Thoracic aorta (tissue), 2 donors: ENCODE measurements around the gene COPG2. TPM values are rescaled to one million over a fixed set of nuclear protein-coding genes. Genes with fewer than 3 reads are reported as not detected.
"Not testable (repeated sequence)": the region's sequence is repeated elsewhere in the genome, so short reads cannot be mapped to it uniquely, and the experiment has no call there.

Experiments used
- ATAC-seq: fragments of 150-250 bp; one replicate; pipeline ENCODE4 v1.8.0; 2017; ENCODE audit warnings: low read depth; ENCODE audit not compliant: insufficient number of reproducible peaks, low FRiP score
- DNase-seq: peaks from one replicate; pipeline ENCODE4 v3.0.0-alpha.2; 2020; ENCODE audit warnings: low spot score
- H3K27ac ChIP-seq, 2 donors: fragments of 200-600 bp; sonication (generic); 1 replicate in 1 of 2; 2 replicates in 1 of 2; pipeline ENCODE4 v1.5.1; 2016; ENCODE audit warnings: mild to moderate bottlenecking in 2 of 2, moderate library complexity in 2 of 2
- H3K27me3 ChIP-seq: fragments of 200-600 bp; sonication (generic); replicated peaks from 2 replicates; pipeline ENCODE4 v1.6.0; 2016; ENCODE audit warnings: mild to moderate bottlenecking; ENCODE audit not compliant: insufficient read depth
- H3K36me3 ChIP-seq: fragments of 200-600 bp; sonication (generic); one replicate; pipeline ENCODE4 v1.5.1; 2016
- H3K4me1 ChIP-seq, 2 donors: fragments of 200-600 bp; sonication (generic); 1 replicate in 1 of 2; 2 replicates in 1 of 2; pipeline versions ENCODE4 v1.5.1 to v1.6.0; 2016; ENCODE audit warnings: low read depth in 2 of 2, mild to moderate bottlenecking in 1 of 2; ENCODE audit not compliant: control insufficient read depth in 1 of 2
- H3K4me3 ChIP-seq: fragments of 200-600 bp; sonication (generic); 2 replicates; pipeline ENCODE4 v1.5.1; 2016; ENCODE audit warnings: mild to moderate bottlenecking
- H3K9me3 ChIP-seq: fragments of 200-600 bp; sonication (generic); 2 replicates; pipeline ENCODE4 v1.5.1; 2016
- CTCF ChIP-seq: fragments of 200-600 bp; sonication (generic); IDR thresholded peaks from one replicate; pipeline ENCODE4 v1.5.1; 2019; ENCODE audit warnings: antibody characterized with exemption
- total RNA-seq, 2 donors: library from RNA; depleted of rRNA; stranded (reverse); fragments of >200 nt; gene quantifications; one replicate each; pipeline versions ENCODE4 v1.1.0 to v1.2.3, GENCODE V29; 2016

COPG2 gene
- total RNA-seq, 2 donors from 2014 or later = 8.8 to 9.5 TPM

- Histone ChIP-seq H3K27ac (no peak overlapping the region), H3K4me1 (no peaks in the 10 kb centered on the region), H3K36me3 (no peaks in the 10 kb centered on the region), H3K27me3 (no peaks in the 10 kb centered on the region), H3K9me3 (no peaks in the 10 kb centered on the region), H3K4me3 (no peak overlapping the region)
- no peak for TF ChIP-seq CTCF
- no peak for DNase-seq
- no peak for ATAC-seq
These were observed 115.0 kb downstream of the COPG2 start for GRCh38 chr7:130553398-130554029.

GRCh38 chr7:130544356-130544755, 124.2 kb downstream of the COPG2 start:
- H3K36me3 ChIP-seq = no peaks in the 10 kb centered on the region
- no peak for ATAC-seq
- TF ChIP-seq CTCF = no peak

GRCh38 chr7:130543487-130544010, 125.0 kb downstream of the COPG2 start:
- H3K4me3 ChIP-seq = no peak overlapping the region
- TF ChIP-seq CTCF = no peak
- H3K4me1 ChIP-seq = no peaks in the 10 kb centered on the region
- H3K27me3 ChIP-seq = no peaks in the 10 kb centered on the region
- H3K27ac ChIP-seq = no peak overlapping the region
- no peaks in the 10 kb centered on the region for H3K9me3 ChIP-seq
- ATAC-seq (no peak), DNase-seq (no peak)
- H3K36me3 ChIP-seq = no peaks in the 10 kb centered on the region

More at GRCh38 chr7:130544356-130544755, 124.2 kb downstream of the COPG2 start:
- DNase-seq = no peak
- Histone ChIP-seq H3K4me3 (no peak overlapping the region), H3K27me3 (no peaks in the 10 kb centered on the region), H3K9me3 (no peaks in the 10 kb centered on the region), H3K27ac (no peak overlapping the region), H3K4me1 (no peaks in the 10 kb centered on the region)

GRCh38 chr7:130542297-130542696, 126.3 kb downstream of the COPG2 start:
- DNase-seq, H3K27me3 ChIP-seq, H3K4me3 ChIP-seq, H3K27ac ChIP-seq, ATAC-seq, H3K36me3 ChIP-seq, H3K9me3 ChIP-seq, H3K4me1 ChIP-seq: not testable (repeated sequence)

GRCh38 chr7:130541287-130541686, 127.3 kb downstream of the COPG2 start:
- not testable (repeated sequence) for DNase-seq, H3K9me3 ChIP-seq, H3K4me1 ChIP-seq, ATAC-seq, H3K36me3 ChIP-seq, H3K27ac ChIP-seq, H3K27me3 ChIP-seq, H3K4me3 ChIP-seq

- ATAC-seq, DNase-seq, H3K27me3 ChIP-seq, H3K36me3 ChIP-seq, H3K9me3 ChIP-seq, H3K4me1 ChIP-seq, H3K4me3 ChIP-seq, H3K27ac ChIP-seq: not testable (repeated sequence)
These were observed 130.7 kb downstream of the COPG2 start for GRCh38 chr7:130537894-130538293.

- Histone ChIP-seq H3K4me3 (no peak overlapping the region), H3K27me3 (no peaks in the 10 kb centered on the region), H3K36me3 (peaks cover 4% of the 10 kb centered on the region), H3K4me1 (no peaks in the 10 kb centered on the region), H3K27ac (no peak overlapping the region), H3K9me3 (no peaks in the 10 kb centered on the region)
- DNase-seq (no peak), ATAC-seq (no peak)
- TF ChIP-seq CTCF = no peak
These were observed 139.1 kb downstream of the COPG2 start for GRCh38 chr7:130529417-130529816.

GRCh38 chr7:130527752-130528355, 140.7 kb downstream of the COPG2 start:
- H3K4me1 ChIP-seq, H3K27ac ChIP-seq, ATAC-seq, H3K27me3 ChIP-seq, H3K36me3 ChIP-seq, DNase-seq, H3K4me3 ChIP-seq, H3K9me3 ChIP-seq: not testable (repeated sequence)
